Mammary epithelial cell (primary cell): ENCODE data around the gene MTX1.
A peak's percentile ranks its signal among the peaks of the same experiment; 100 is the strongest.

Source experiments
- EZH2 ChIP-seq: IDR thresholded peaks from 2 replicates; pipeline ENCODE4 v1.6.1; 2012; ENCODE audit warnings: low read length, inconsistent platforms, borderline replicate concordance
- TF ChIP-seq, protein P1 (sequence below), 2 donors: IDR thresholded peaks in 1 of 2; conservative IDR thresholded peaks in 1 of 2; 2 replicates each; pipeline ENCODE4 v1.5.1; 2011 to 2012; ENCODE audit warnings: inconsistent platforms in 2 of 2, low read length in 2 of 2, mild to moderate bottlenecking in 2 of 2, control low read depth in 1 of 2, low read depth in 1 of 2; ENCODE audit not compliant: insufficient read depth in 1 of 2; ENCODE audit errors: extremely low read depth in 1 of 2

DNA sequence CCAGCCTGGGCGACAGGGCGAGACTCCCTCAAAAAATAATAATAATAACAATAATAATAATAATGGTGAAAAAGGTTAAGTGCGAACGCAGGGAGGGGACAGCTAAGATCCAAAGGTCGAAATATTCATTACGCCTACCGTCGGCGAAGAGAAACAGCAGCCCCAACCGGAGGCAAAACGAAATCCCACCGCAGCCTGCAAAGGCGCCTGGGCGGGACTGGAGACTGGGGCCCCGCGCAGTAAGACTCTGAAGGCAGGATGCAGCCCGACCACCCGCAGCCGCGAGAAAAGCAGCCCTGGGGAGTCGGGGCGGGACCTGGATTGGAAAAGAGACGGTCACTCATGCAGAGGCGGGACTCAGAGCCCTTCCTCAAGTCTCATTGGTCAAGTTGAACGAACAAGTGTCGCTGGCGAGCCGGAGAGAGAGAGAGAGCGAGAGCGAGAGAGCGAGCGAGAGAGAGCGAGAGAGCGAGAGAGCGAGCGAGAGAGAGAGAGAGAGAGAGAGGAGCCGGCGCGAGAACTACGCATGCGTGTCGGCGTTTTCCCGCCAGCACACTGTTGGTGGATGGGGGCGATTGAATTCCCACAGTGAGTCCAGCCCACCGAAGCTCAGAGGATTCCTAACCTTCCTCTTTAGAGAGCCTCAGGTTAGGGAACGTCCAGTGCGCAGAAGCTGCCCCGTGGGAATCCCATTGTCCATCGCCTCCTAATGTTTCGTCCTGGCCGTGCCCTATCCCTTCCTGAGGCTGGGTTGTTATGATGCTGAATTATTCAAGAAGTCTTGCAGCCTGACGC, 36.1 kb downstream of the MTX1 start:
- TF ChIP-seq, protein P1, sequence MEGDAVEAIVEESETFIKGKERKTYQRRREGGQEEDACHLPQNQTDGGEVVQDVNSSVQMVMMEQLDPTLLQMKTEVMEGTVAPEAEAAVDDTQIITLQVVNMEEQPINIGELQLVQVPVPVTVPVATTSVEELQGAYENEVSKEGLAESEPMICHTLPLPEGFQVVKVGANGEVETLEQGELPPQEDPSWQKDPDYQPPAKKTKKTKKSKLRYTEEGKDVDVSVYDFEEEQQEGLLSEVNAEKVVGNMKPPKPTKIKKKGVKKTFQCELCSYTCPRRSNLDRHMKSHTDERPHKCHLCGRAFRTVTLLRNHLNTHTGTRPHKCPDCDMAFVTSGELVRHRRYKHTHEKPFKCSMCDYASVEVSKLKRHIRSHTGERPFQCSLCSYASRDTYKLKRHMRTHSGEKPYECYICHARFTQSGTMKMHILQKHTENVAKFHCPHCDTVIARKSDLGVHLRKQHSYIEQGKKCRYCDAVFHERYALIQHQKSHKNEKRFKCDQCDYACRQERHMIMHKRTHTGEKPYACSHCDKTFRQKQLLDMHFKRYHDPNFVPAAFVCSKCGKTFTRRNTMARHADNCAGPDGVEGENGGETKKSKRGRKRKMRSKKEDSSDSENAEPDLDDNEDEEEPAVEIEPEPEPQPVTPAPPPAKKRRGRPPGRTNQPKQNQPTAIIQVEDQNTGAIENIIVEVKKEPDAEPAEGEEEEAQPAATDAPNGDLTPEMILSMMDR (conservative IDR thresholded peaks at IDR 0.05 in 1 of 2, IDR thresholded peaks at IDR 0.05 in 1 of 2; ENCODE audit: extremely low read depth in 1 of 2, insufficient read depth in 1 of 2, low read depth in 1 of 2, low read length in 2 of 2) = peak in 1 of 2 donors; percentile 24
- no peak for TF ChIP-seq EZH2
